WTC11 (cell line): ENCODE measurements around the gene PRR7. TPM values are rescaled to one million over a fixed set of nuclear protein-coding genes. Genes with fewer than 3 reads are reported as not detected.
A peak's percentile ranks its signal among the peaks of the same experiment; 100 is the strongest.

ENCODE experiments used
- ATAC-seq: fragments of 200-7000 bp; cut with Tn5 transposase; 2 replicates; pipeline ENCODE4 v1.10.0; 2021; ENCODE audit warnings: mild to moderate bottlenecking, moderate library complexity
- CTCF ChIA-PET: fragments of 300-600 bp; sonication (Branson Sonifier 250); formaldehyde crosslinking; loops from one replicate; lab custom pipeline; 2021; ENCODE audit warnings: antibody characterized with exemption; lab: Charles Lee
- POLR2A ChIA-PET: fragments of 350-600 bp; sonication (Branson Sonifier 250); formaldehyde crosslinking; loops from one replicate; lab custom pipeline; 2021; ENCODE audit warnings: antibody characterized with exemption; lab: Charles Lee
- DNase-seq: peaks from one replicate; pipeline ENCODE4 v3.0.0; 2021; ENCODE audit warnings: low spot score
- H3K27ac Mint-ChIP-seq: 2 replicates; pipeline ENCODE4 v1.8.0; 2021; ENCODE audit warnings: mixed read lengths
- H3K27me3 Mint-ChIP-seq: 2 replicates; pipeline ENCODE4 v1.8.0; 2021; ENCODE audit warnings: low read depth, mild to moderate bottlenecking, moderate library complexity, mixed read lengths
- H3K36me3 Mint-ChIP-seq: 2 replicates; pipeline ENCODE4 v1.8.0; 2021; ENCODE audit warnings: mixed read lengths
- H3K4me1 Mint-ChIP-seq: 2 replicates; pipeline ENCODE4 v1.8.0; 2022; ENCODE audit warnings: mixed read lengths
- H3K4me3 Mint-ChIP-seq: 2 replicates; pipeline ENCODE4 v1.8.0; 2021; ENCODE audit warnings: mild to moderate bottlenecking, moderate library complexity, mixed read lengths
- H3K9me3 Mint-ChIP-seq: 2 replicates; pipeline ENCODE4 v1.8.0; 2021; ENCODE audit warnings: mixed read lengths
- CTCF ChIP-seq: fragments of 200-600 bp; IDR thresholded peaks from 2 replicates; pipeline ENCODE4 v1.8.0; 2022; ENCODE audit warnings: antibody characterized with exemption
- E2F4 ChIP-seq: sonication (generic); formaldehyde crosslinking; IDR thresholded peaks from 2 replicates; pipeline ENCODE4 v1.8.1; 2022; ENCODE audit warnings: low read depth, mild to moderate bottlenecking, moderate library complexity, missing genetic modification reagents, borderline replicate concordance
- E2F5 ChIP-seq: sonication (generic); formaldehyde crosslinking; IDR thresholded peaks from 2 replicates; pipeline ENCODE4 v1.8.1; 2022; ENCODE audit warnings: mild to moderate bottlenecking, moderate library complexity, missing genetic modification reagents
- ERG ChIP-seq: fragments of 250-450 bp; sonication (Bioruptor Pico); IDR thresholded peaks from 2 replicates; pipeline ENCODE4 v1.8.0; 2021; ENCODE audit warnings: mild to moderate bottlenecking
- ETV6 ChIP-seq: sonication (generic); formaldehyde crosslinking; IDR thresholded peaks from 2 replicates; pipeline ENCODE4 v1.8.1; 2022; ENCODE audit warnings: mild to moderate bottlenecking, missing genetic modification reagents
- FOXK1 ChIP-seq: sonication (generic); formaldehyde crosslinking; IDR thresholded peaks from 2 replicates; pipeline ENCODE4 v1.8.0; 2022; ENCODE audit warnings: mild to moderate bottlenecking, moderate library complexity, missing genetic modification reagents
- FOXP1 ChIP-seq: sonication (generic); formaldehyde crosslinking; IDR thresholded peaks from 2 replicates; pipeline ENCODE4 v1.8.0; 2022; ENCODE audit warnings: missing genetic modification reagents, mild to moderate bottlenecking, moderate library complexity, borderline replicate concordance
- FOXP4 ChIP-seq: sonication (generic); formaldehyde crosslinking; IDR thresholded peaks from 2 replicates; pipeline ENCODE4 v1.8.0; 2022; ENCODE audit warnings: mild to moderate bottlenecking, missing genetic modification reagents
- HMGXB4 ChIP-seq: sonication (generic); formaldehyde crosslinking; IDR thresholded peaks from 2 replicates; pipeline ENCODE4 v1.8.1; 2023; ENCODE audit warnings: mild to moderate bottlenecking, moderate library complexity, missing genetic modification reagents
- PRDM15 ChIP-seq: sonication (generic); formaldehyde crosslinking; IDR thresholded peaks from 2 replicates; pipeline ENCODE4 v1.8.0; 2022; ENCODE audit warnings: missing genetic modification reagents
- PREB ChIP-seq: sonication (generic); formaldehyde crosslinking; IDR thresholded peaks from 2 replicates; pipeline ENCODE4 v1.8.1; 2022; ENCODE audit warnings: mild to moderate bottlenecking, missing genetic modification reagents, moderate library complexity, borderline replicate concordance
- SOX15 ChIP-seq: fragments of 250-450 bp; sonication (Bioruptor Pico); IDR thresholded peaks from 2 replicates; pipeline ENCODE4 v1.9.0; 2021; ENCODE audit warnings: mild to moderate bottlenecking
- ZNF317 ChIP-seq: sonication (generic); formaldehyde crosslinking; IDR thresholded peaks from 2 replicates; pipeline ENCODE4 v1.8.1; 2023; ENCODE audit warnings: low read depth, mild to moderate bottlenecking, moderate library complexity, missing genetic modification reagents, borderline replicate concordance
- ZSCAN18 ChIP-seq: fragments of 250-450 bp; sonication (Bioruptor Pico); IDR thresholded peaks from 2 replicates; pipeline ENCODE4 v2.1.2; 2022; ENCODE audit warnings: mild to moderate bottlenecking, moderate library complexity
- total RNA-seq: library from RNA; stranded (reverse); gene quantifications from 3 replicates; pipeline ENCODE4 v1.2.3, GENCODE V29; 2021

PRR7 gene
- total RNA-seq, 1 experiment from 2014 or later = 13.1 TPM

GRCh38 chr5:177445917-177446199, 756 bp upstream of the PRR7 start:
- Mint-ChIP-seq H3K36me3 (no peaks in the 10 kb centered on the region), H3K27me3 (peaks cover 38% of the 10 kb centered on the region), H3K9me3 (no peaks in the 10 kb centered on the region), H3K27ac (no peak overlapping the region), H3K4me3 (peak overlapping the region; percentile 66), H3K4me1 (peaks cover 44% of the 10 kb centered on the region)
- TF ChIP-seq PREB = no peak
- TF ChIP-seq ZNF317 (CRISPR knock-in tag) = no peak
- no peak for TF ChIP-seq PRDM15 (CRISPR knock-in tag)
- TF ChIP-seq ERG = no peak
- TF ChIP-seq CTCF = no peak
- no peak for TF ChIP-seq E2F4 (CRISPR knock-in tag)
- no peak for TF ChIP-seq HMGXB4
- ChIA-PET POLR2A (interaction anchor here (0.6 to 5.8 kb wide), 10 partner anchors 9 to 735 kb away, joined by 3 to 38 read pairs (median 4); partner anchors contain the start of gene GRK6), CTCF (interaction anchor here (0.9 to 15.8 kb wide), 14 partner anchors 9 to 135 kb away, joined by 3 to 171 read pairs (median 6); partner anchors contain the start of genes GRK6, MXD3 and PDLIM7)
- DNase-seq = no peak
- ATAC-seq = no peak

- POLR2A ChIA-PET = interaction anchor here (0.6 to 5.8 kb wide), 14 partner anchors 8 to 316 kb away, joined by 3 to 38 read pairs (median 4); partner anchors contain the start of genes DDX41, GRK6, NSD1 and PDLIM7
- TF ChIP-seq ZSCAN18 (CRISPR knock-in tag) (no peak), E2F4 (CRISPR knock-in tag) (peak; percentile 20; the same call in 1 of the 2 replicates), FOXK1 (0 out of 2 replicates have a peak, but pooled peaks have one; percentile 27), SOX15 (CRISPR knock-in tag) (no peak), FOXP1 (CRISPR knock-in tag) (0 out of 2 replicates have a peak, but pooled peaks have one; percentile 17), E2F5 (0 out of 2 replicates have a peak, but pooled peaks have one; percentile 6), ETV6 (0 out of 2 replicates have a peak, but pooled peaks have one; percentile 26), FOXP4 (CRISPR knock-in tag) (0 out of 2 replicates have a peak, but pooled peaks have one; percentile 64)
- TF ChIP-seq, all 79 proteins: peak for 6
- peaks cover 43% of the 10 kb centered on the region for H3K27me3 Mint-ChIP-seq
- no peaks in the 10 kb centered on the region for H3K9me3 Mint-ChIP-seq
- peak; percentile 78 for DNase-seq
- no peak overlapping the region for H3K27ac Mint-ChIP-seq
- CTCF ChIA-PET = interaction anchor here (0.6 to 15.8 kb wide), 18 partner anchors 8 to 136 kb away, joined by 3 to 171 read pairs (median 8); partner anchors contain the start of genes GRK6, MXD3 and SLC34A1
- peak; percentile 7 for ATAC-seq
- H3K4me3 Mint-ChIP-seq = peak overlapping the region; percentile 60
- H3K4me1 Mint-ChIP-seq = peaks cover 48% of the 10 kb centered on the region
- no peaks in the 10 kb centered on the region for H3K36me3 Mint-ChIP-seq
Measured at GRCh38 chr5:177447066-177447610, 524 bp downstream of the PRR7 start.
